GM21717 (cell line): ENCODE data around the gene RBM48.
"Not testable (repeated sequence)": the region's sequence is repeated elsewhere in the genome, so short reads cannot be mapped to it uniquely, and the experiment has no call there.

Experiments used
- ATAC-seq: cut with Tn5 transposase; IDR thresholded peaks from one replicate; pipeline ENCODE4 v1.9.1; 2021; ENCODE audit warnings: mild to moderate bottlenecking, moderate library complexity; ENCODE audit not compliant: unreplicated experiment

The RBM48 gene

DNA sequence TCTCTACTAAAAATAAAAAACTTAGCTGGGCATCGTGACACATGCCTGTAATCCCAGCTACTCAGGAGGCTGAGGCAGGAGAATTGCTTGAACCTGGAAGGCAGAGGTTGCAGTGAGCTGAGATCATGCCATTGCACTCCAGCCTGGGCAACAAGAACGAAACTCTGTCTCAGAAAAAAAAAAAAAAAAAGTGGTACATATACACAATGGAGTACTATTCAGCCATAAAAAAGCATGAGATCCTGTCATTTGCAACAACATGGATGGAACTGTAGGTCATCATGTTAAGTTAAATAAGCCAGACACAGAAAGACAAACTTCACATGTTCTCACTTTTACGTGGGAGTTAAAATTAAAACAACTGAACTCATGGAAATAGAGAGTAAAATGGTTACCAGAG lies 14.9 kb downstream of the RBM48 start:
- ATAC-seq = not testable (repeated sequence)

DNA sequence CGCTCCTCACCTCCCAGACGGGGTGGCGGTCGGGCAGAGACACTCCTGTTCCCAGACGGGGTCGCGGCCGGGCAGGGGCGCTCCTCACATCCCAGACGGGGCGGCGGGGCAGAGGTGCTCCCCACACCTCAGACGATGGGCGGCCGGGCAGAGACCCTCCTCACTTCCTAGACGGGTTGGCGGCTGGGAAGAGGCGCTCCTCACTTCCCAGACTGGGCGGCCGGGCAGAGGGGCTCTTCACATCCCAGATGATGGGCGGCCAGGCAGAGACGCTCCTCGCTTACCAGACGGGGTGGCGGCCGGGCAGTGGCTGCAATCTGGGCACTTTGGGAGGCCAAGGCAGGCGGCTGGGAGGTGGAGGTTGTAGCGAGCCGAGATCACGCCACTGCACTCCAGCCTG lies 16.5 kb downstream of the RBM48 start:
- ATAC-seq = not testable (repeated sequence)

- ATAC-seq = no peak
Measured at GRCh38 chr7:92546856-92547497, 18.4 kb downstream of the RBM48 start.

- no peak for ATAC-seq
Measured at GRCh38 chr7:92547579-92547978, 19.0 kb downstream of the RBM48 start.

DNA sequence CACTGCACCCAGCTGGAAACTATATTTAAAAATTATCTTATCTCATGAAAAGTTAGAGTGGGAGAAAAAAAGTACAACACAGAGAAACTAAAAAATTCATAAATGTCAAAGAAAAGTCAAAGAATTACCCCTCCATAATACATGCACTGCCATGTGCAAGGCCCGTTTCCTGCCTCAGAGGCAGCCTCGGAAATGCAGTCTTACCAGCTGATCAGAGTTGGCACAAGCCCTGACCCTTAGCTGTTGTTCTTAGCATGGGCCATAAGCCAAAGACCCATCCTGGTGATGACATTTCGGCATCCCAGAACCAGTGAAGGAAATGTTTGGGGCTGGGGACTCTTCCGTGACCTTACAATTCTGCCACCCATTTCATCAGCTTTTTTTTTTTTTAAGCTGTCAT lies 21.6 kb downstream of the RBM48 start:
- no peak for ATAC-seq

GRCh38 chr7:92557249-92557648 lies 28.7 kb downstream of the RBM48 start:
- ATAC-seq = no peak

GRCh38 chr7:92557808-92558362 lies 29.3 kb downstream of the RBM48 start:
- no peak for ATAC-seq

DNA sequence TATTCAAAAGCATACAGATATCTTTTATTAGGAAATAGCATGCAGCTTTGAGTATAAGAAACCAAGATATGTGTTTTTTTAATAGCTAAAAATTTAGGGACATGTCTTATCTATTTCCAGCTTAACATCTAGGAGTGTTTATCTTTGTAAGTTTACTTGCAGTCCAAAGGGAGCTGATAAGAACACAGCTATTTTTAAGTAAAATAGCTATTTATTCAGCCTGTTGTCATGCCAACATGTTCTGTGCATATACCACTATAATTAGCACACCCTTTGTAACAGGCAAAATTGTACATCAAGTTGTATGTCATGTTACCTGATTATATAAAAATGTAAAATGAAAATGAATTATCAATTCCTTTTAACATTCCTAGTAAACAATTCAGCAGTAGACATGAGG lies 32.0 kb downstream of the RBM48 start:
- no peak for ATAC-seq

DNA sequence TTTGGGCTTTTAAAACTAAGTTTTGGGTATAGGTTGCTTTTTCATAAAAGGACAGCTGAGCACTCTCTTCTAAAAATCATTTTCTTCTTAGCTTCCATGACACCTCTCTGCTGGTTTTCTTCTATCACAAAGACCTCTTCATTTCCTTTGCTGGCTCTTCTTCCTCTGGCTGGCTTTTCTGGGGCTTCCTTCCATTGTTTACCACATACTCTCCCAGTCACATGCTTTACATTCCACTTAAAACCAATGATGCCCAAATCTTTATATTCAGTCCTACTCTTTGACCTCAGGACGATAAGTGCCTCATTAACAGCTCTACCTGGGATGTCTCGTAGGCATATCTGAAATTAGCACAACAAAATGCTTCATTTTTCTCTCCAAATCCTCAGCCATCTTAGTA lies 34.8 kb downstream of the RBM48 start:
- no peak for ATAC-seq

GRCh38 chr7:92567460-92567859 lies 38.9 kb downstream of the RBM48 start:
- no peak for ATAC-seq

DNA sequence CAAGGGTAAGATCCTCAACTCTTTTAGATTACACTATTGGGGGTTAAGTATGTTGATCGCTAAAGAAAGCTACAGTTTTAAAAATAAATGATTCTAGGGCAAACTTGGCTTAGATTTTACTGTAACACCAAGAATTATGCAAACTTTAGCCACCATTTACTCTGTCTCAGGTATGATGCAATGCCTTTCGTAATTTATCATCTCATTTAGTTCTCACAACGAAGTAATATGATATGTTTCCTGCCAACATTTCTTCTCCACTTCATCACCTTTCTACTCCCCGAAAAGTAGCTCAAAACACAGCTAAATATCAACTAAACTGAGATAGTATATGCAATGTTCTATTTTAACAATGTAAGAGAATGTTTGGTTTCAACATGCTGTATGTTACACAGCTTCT lies 40.5 kb downstream of the RBM48 start:
- no peak for ATAC-seq

DNA sequence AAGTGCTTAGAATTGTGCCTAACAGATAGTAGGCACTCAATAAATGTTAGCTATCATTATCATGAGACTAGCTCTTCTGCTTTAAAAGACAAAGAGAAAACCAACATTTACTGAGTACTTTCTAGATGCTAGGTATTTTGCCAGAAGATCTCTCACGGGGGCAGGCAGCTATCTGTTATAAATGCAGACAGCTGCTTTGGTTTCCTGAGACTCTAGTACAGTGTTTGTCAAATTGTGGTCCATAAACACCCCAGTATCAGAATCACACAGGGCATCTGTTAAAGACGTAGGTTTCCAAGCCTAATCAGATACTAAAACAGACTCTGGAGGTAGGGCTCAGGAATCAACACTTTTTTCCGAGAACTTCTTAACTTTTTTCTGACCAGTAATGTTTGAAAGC lies 47.7 kb downstream of the RBM48 start:
- ATAC-seq = no peak

DNA sequence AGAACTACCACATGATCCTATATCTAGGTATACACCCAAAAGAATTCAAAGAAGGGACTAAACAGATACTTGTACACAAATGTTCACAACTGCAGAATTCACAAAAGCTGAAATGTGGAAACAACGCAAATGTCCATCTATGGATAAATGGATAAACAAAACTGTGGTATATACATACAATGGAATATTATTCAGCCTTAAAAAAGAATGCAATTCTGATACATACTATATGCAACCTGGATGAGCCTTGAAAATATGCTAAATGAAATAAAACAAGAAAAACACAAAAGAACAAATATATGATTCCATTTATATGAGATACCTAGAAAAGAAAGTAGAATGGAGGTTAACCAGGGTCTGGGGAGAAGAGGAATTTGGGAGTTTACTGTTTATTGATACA lies 54.4 kb downstream of the RBM48 start:
- no peak for ATAC-seq

- no peak for ATAC-seq
Measured at GRCh38 chr7:92584953-92585352, 56.4 kb downstream of the RBM48 start.

DNA sequence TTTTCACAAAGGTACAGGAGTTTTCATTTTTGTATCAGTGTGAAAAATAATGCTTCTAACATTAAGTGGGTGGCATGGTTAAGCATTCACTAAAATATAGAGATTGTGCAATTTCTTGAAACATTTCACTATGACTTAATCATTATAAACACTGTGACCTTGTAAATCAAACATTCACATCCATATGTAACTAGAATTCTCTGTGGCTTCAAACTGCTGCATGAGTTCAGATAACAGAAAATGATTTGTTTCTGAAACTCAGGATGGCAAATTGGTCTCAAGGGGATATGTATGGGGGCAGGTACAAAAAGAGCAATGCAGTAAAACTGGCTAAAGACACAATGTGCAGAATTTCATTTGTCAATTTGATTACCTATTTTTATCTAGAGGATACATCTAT lies 57.8 kb downstream of the RBM48 start:
- no peak for ATAC-seq

GRCh38 chr7:92586841-92587240 lies 58.2 kb downstream of the RBM48 start:
- ATAC-seq = no peak
